Activated naive CD4-positive, alpha-beta T cell treated with anti-CD3 and anti-CD28 coated beads, Interleukin-2, amount 50 U/mL, for 72 hours (primary cell): ENCODE results near the gene NCKIPSD. TPM values are rescaled to one million over a fixed set of nuclear protein-coding genes. Genes with fewer than 3 reads are reported as not detected.
A peak's percentile ranks its signal among the peaks of the same experiment; 100 is the strongest.

ENCODE experiments used
- ATAC-seq, 2 donors: fragments of 150-1000 bp; cut with Tn5 transposase; 2 replicates each; pipeline ENCODE4 v1.10.0; 2021; ENCODE audit warnings: mild to moderate bottlenecking in 2 of 2, moderate library complexity in 2 of 2
- DNase-seq, 2 donors: peaks; one replicate each; pipeline ENCODE4 v3.0.0; 2021 to 2022; ENCODE audit warnings: low spot score in 2 of 2
- H3K27ac Mint-ChIP-seq, 2 donors: one replicate each; pipeline ENCODE4 v1.8.0; 2022; ENCODE audit warnings: mild to moderate bottlenecking in 2 of 2, mixed read lengths in 2 of 2
- H3K36me3 Mint-ChIP-seq, 2 donors: one replicate each; pipeline ENCODE4 v1.8.0; 2022; ENCODE audit warnings: mixed read lengths in 2 of 2
- H3K9me3 Mint-ChIP-seq, 2 donors: one replicate each; pipeline ENCODE4 v1.8.0; 2022; ENCODE audit warnings: mixed read lengths in 2 of 2
- total RNA-seq, 2 donors: library from RNA; stranded (reverse); gene quantifications; one replicate each; pipeline ENCODE4 v1.2.3, GENCODE V29; 2022

Gene NCKIPSD
- total RNA-seq, 2 donors from 2014 or later = 45.7 to 77.2 TPM

DNA sequence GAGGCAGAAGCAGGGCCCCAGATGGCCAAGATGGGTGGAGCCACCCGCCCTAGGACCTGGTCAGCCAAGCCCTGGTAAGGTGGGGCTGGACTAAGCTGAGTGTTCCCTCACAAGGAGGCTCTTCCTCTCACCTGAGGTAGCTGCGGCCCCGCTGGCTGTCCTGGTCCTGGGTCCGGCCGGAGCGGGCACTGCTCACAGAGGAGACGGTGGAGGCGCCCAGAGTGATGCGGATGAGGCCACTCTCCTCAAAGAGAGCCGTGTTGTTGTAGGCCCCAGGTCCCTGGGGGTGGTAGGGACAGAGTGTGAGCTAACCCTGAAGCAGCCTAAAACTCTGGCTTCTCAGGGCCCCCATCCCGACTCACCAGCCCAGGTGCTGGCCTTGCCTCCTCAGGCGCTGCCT is 43.1 kb downstream of the NCKIPSD start:
- no peaks in the 10 kb centered on the region for H3K36me3 Mint-ChIP-seq
- DNase-seq (no peak), ATAC-seq (no peak)
- H3K27ac Mint-ChIP-seq = peak overlapping the region in 1 of 2 donors; percentile 17
- no peaks in the 10 kb centered on the region for H3K9me3 Mint-ChIP-seq

- ATAC-seq (no peak), DNase-seq (no peak)
- H3K9me3 Mint-ChIP-seq = no peaks in the 10 kb centered on the region
- H3K27ac Mint-ChIP-seq = peak overlapping the region in 1 of 2 donors; percentile 88
- H3K36me3 Mint-ChIP-seq = no peaks in the 10 kb centered on the region
These were observed 44.3 kb downstream of the NCKIPSD start for GRCh38 chr3:48641396-48641795.

DNA sequence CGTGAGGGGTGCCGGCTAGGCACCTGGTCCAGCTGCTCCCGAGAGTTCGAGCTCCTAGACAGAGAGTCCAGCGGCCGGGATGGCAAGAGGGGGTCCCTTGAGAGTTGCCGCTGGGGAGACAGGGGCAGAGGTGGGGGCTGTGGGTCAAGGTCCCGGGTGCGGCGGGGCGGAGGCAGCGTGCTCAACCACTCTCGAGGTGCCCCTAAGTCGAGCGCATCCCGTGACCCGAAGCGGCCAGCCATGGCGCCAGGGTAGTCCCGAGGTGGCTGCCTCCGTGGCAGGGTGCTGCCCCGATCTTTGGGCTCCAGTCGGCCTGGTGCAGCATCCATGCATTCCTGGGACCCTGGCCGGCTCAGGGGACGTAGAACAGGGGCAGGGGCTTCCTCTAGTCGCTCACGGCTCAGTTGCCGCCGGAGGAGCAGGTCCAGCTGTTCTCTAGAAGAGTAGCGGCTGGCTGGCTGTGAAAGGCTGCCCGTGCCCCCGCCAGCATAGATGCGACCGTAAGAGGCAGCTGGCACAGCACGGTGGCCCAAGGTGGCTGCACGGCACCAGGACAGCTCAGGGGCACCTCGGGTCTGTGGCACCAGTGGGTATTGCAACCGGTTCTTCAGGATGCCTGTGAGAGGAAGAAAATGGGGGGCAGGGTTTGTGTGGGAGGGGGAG is 45.6 kb downstream of the NCKIPSD start:
- no peaks in the 10 kb centered on the region for H3K9me3 Mint-ChIP-seq
- DNase-seq = no peak
- no peaks in the 10 kb centered on the region for H3K36me3 Mint-ChIP-seq
- ATAC-seq = no peak
- H3K27ac Mint-ChIP-seq = no peak overlapping the region

DNA sequence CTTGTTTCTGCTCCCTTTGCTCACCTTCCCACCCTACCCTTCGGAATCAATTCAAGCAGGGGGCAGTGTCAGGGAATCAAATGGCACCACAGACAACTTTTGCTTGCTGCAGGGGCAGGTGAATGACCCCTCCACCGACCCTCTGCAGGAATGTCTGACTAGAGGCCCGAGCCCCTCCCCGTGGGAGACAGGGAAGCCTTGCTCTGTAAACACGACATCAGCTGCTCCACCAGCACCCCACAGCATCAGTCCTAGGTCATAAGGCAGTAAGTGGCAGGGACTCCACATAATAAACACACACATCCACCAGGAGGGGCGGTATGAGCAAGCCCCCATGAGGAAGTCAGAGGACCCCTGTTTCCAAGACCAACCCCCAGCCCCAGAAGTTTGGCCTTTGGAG is 48.4 kb downstream of the NCKIPSD start:
- no peak for ATAC-seq
- Mint-ChIP-seq H3K9me3 (no peaks in the 10 kb centered on the region), H3K36me3 (peaks cover 0 to 5% of the 10 kb centered on the region in 2 donors), H3K27ac (peak overlapping the region in 1 of 2 donors; percentile 66)
- DNase-seq = no peak

- Mint-ChIP-seq H3K36me3 (peaks cover 0 to 5% of the 10 kb centered on the region in 2 donors), H3K9me3 (no peaks in the 10 kb centered on the region), H3K27ac (peak overlapping the region; percentile 22 to 83)
- ATAC-seq (no peak), DNase-seq (no peak)
These were observed 49.5 kb downstream of the NCKIPSD start for GRCh38 chr3:48636149-48636655.

- Mint-ChIP-seq H3K9me3 (no peaks in the 10 kb centered on the region), H3K36me3 (peaks cover 0 to 5% of the 10 kb centered on the region in 2 donors), H3K27ac (peak within 1 kb of the TSS; percentile 72 to 83)
- DNase-seq (peak; percentile 96 to 97), ATAC-seq (peak; percentile 97)
These were observed 50.3 kb downstream of the NCKIPSD start, which contains the start of gene SLC26A6 for GRCh38 chr3:48635222-48636021. Gene SLC26A6, minus strand, starts transcription at chr3:48635461. Its CDS starts 68 bp downstream, at chr3:48635393.

GRCh38 chr3:48634661-48635221 is 51.0 kb downstream of the NCKIPSD start:
- Mint-ChIP-seq H3K36me3 (peaks cover 0 to 5% of the 10 kb centered on the region in 2 donors), H3K27ac (peak overlapping the region in 1 of 2 donors; percentile 83), H3K9me3 (no peaks in the 10 kb centered on the region)
- ATAC-seq (peak; percentile 9 to 22), DNase-seq (peak in 1 of 2 donors; percentile 58)

GRCh38 chr3:48633743-48634142 is 52.0 kb downstream of the NCKIPSD start:
- no peak overlapping the region for H3K27ac Mint-ChIP-seq
- DNase-seq (no peak), ATAC-seq (no peak)
- no peaks in the 10 kb centered on the region for H3K9me3 Mint-ChIP-seq
- peaks cover 0 to 5% of the 10 kb centered on the region in 2 donors for H3K36me3 Mint-ChIP-seq

DNA sequence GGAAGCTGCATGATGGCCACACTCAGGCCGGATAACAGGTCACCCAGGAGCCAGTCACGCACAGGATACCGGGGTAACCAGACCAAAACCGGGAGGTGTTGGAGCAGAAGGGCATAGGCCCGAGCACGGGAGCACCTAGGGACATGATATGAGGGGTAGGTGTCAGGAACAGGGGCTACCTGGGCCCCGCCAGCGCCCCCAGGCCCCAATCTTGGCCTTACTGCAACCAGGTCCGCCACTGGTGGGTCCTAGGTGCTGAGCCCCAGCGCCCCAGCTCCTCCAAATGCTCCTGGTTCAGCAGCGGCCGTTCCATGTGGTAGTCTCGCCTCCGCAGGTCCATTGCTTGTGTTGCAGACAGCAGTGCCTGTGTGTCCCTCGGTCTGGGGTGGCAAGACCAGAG is 52.5 kb downstream of the NCKIPSD start:
- H3K36me3 Mint-ChIP-seq = peaks cover 0 to 5% of the 10 kb centered on the region in 2 donors
- H3K27ac Mint-ChIP-seq = no peak overlapping the region
- ATAC-seq = no peak
- H3K9me3 Mint-ChIP-seq = no peaks in the 10 kb centered on the region
- no peak for DNase-seq

DNA sequence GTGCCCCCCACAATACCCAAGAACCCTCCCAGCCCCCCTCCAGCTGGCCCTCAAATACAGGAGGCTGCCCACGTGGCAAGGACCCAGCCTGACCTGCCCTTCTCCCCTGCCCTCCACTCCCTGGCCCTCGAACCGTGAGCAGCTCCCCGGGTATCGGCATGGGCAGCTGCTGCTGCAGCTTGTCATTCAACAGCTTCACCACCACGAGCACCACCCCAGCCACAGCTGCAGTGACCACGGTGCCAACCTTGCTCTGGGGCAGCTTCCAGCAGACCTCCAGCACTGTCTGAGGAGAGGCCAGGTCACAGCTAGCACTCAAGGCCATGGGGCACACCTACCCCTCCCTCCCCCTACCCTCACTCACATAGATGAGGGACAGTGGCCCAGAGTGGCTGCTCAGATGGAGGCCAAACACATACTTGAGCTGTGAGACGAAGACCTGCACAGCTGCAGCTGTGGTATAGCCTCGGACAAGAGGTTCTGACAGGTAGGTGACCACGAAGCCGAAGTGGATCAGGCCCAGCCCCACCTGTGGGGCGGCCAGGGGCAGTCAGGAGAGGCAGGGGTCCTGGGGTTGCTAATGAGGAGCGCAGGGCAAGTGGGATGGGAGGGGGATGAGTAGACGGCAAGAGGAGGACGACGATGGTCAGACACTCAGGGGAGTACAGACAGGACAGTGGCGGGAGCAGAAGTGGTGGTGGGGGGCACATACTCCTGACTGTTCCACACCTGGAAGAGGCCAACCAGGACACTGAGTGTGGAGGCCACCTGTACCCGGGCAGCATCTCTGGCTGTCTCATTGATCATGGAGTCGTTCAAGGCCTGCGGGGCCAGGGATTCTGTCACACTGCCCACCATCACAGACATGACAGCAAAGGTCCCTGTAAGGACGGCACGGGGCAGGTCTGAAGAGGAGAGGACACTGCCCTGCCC is 53.9 kb downstream of the NCKIPSD start:
- no peaks in the 10 kb centered on the region for H3K9me3 Mint-ChIP-seq
- DNase-seq = no peak
- H3K36me3 Mint-ChIP-seq = peaks cover 0 to 5% of the 10 kb centered on the region in 2 donors
- no peak overlapping the region for H3K27ac Mint-ChIP-seq
- no peak for ATAC-seq

DNA sequence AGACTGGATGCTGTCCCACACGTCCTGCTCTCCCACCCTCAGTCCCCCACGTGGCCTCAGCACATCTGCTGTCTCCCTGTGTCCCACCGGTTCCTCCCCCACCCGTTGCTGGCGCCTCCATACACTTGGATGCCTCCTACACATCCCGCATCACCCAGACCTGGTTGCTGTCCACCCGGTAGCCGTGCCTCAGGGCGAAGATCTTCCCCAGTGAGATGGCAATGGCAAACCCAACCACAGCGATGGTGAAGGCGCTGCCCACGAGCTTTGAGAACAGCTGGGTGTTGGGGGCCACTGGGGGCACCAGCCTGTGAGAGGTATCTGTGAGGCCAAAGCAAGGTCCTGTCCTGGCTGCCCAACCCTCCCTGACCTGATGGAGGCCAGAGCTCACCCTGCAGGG is 54.9 kb downstream of the NCKIPSD start:
- H3K36me3 Mint-ChIP-seq = peaks cover 0 to 5% of the 10 kb centered on the region in 2 donors
- no peaks in the 10 kb centered on the region for H3K9me3 Mint-ChIP-seq
- no peak for ATAC-seq
- H3K27ac Mint-ChIP-seq = no peak overlapping the region
- DNase-seq = no peak

DNA sequence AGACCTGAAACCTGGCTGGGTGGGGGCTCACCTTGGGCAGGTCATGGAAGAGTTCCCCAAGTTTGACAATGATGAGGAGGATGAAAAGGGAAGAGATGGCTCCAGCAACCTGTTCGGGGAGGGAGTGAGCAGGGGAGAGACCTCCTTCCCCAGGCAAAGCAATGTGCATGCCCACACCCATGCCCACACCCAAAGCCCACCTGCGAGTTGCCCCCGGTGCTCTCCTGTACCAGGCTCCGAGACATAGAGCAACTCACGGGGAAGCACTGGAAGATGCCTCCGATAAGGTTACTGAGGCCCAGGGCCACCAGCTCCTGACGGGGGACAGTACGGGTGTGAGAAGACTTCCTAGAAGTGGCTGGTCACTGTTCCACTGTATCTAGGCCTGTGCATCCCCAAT is 55.3 kb downstream of the NCKIPSD start:
- Mint-ChIP-seq H3K27ac (no peak overlapping the region), H3K36me3 (peaks cover 0 to 5% of the 10 kb centered on the region in 2 donors), H3K9me3 (no peaks in the 10 kb centered on the region)
- DNase-seq = no peak
- ATAC-seq = no peak

DNA sequence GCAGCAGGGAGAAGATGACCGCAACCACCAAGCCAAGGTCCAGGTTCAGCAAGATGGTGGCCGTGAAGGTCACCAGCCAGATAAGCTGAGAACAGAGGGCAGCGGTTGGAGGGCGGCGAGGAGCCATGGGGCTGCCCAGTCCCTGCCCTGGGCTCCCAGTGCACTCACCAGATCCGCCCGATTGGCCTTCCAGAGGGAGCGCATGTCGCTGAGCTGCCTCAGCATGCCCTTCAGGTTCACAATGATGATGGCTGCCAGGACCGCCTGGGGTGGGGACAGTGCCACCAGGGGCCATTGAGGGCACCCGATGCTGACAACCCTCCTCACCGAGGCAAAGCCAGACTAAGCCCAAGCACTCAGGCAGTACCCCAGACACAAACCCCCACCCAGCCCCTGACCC is 55.8 kb downstream of the NCKIPSD start:
- no peaks in the 10 kb centered on the region for H3K9me3 Mint-ChIP-seq
- DNase-seq = no peak
- H3K27ac Mint-ChIP-seq = no peak overlapping the region
- peaks cover 0 to 5% of the 10 kb centered on the region in 2 donors for H3K36me3 Mint-ChIP-seq
- no peak for ATAC-seq

GRCh38 chr3:48628277-48629017 is 57.3 kb downstream of the NCKIPSD start:
- no peak for ATAC-seq

GRCh38 chr3:48625600-48625999 is 60.1 kb downstream of the NCKIPSD start:
- no peaks in the 10 kb centered on the region for H3K36me3 Mint-ChIP-seq
- no peak overlapping the region for H3K27ac Mint-ChIP-seq

More at GRCh38 chr3:48628277-48629017, 57.3 kb downstream of the NCKIPSD start:
- peak overlapping the region; percentile 7 to 38 for H3K27ac Mint-ChIP-seq
- no peak for DNase-seq
- no peaks in the 10 kb centered on the region for H3K9me3 Mint-ChIP-seq
- H3K36me3 Mint-ChIP-seq = peaks cover 0 to 5% of the 10 kb centered on the region in 2 donors

More at GRCh38 chr3:48625600-48625999, 60.1 kb downstream of the NCKIPSD start:
- no peaks in the 10 kb centered on the region for H3K9me3 Mint-ChIP-seq
- no peak for DNase-seq
- ATAC-seq = no peak
